K562 (cell line): ENCODE results near the gene SLC25A20. TPM values are rescaled to one million over a fixed set of nuclear protein-coding genes. Genes with fewer than 3 reads are reported as not detected.
A peak's percentile ranks its signal among the peaks of the same experiment; 100 is the strongest.

Source experiments
- ASH1L ChIP-seq: fragments of 450-650 bp; IDR thresholded peaks from 2 replicates; pipeline ENCODE4 v1.6.1; 2018; ENCODE audit warnings: borderline replicate concordance, mild to moderate bottlenecking, low read depth; ENCODE audit not compliant: partially characterized antibody
- EHMT2 ChIP-seq: fragments of 450-650 bp; IDR thresholded peaks from 2 replicates; pipeline ENCODE4 v1.6.1; 2018; ENCODE audit warnings: antibody characterized with exemption
- FOXA1 ChIP-seq: fragments of 450-650 bp; IDR thresholded peaks from 2 replicates; pipeline ENCODE4 v1.6.1; 2016; ENCODE audit warnings: mild to moderate bottlenecking, borderline replicate concordance
- HDAC3 ChIP-seq: fragments of 450-650 bp; IDR thresholded peaks from 2 replicates; pipeline ENCODE4 v1.6.1; 2018; ENCODE audit warnings: borderline replicate concordance, mild to moderate bottlenecking, moderate library complexity; ENCODE audit not compliant: partially characterized antibody
- MIER1 ChIP-seq: fragments of 450-650 bp; IDR thresholded peaks from 2 replicates; pipeline ENCODE4 v1.6.1; 2016; ENCODE audit warnings: antibody characterized with exemption, mild to moderate bottlenecking, low read depth
- NCOA4 ChIP-seq: fragments of 450-650 bp; IDR thresholded peaks from 2 replicates; pipeline ENCODE4 v1.6.1; 2018; ENCODE audit warnings: mild to moderate bottlenecking; ENCODE audit not compliant: partially characterized antibody
- RBFOX2 ChIP-seq: fragments of 200-400 bp; formaldehyde crosslinking; IDR thresholded peaks from 2 replicates; pipeline ENCODE4 v1.6.1; 2017; ENCODE audit warnings: low read depth, mild to moderate bottlenecking, low read length, moderate library complexity
- RBM17 ChIP-seq: fragments of 200-400 bp; formaldehyde crosslinking; IDR thresholded peaks from 2 replicates; pipeline ENCODE4 v1.6.1; 2017; ENCODE audit warnings: low read depth, mild to moderate bottlenecking, low read length, borderline replicate concordance
- STAT5B ChIP-seq: fragments of 250-450 bp; sonication (Bioruptor Pico); IDR thresholded peaks from 2 replicates; pipeline ENCODE4 v1.8.0; 2021; ENCODE audit warnings: mild to moderate bottlenecking, inconsistent platforms
- ZBED1 ChIP-seq: IDR thresholded peaks from 2 replicates; pipeline ENCODE4 v1.6.1; 2014
- polyA plus RNA-seq, 8 experiments: library from polyadenylated mRNA; depleted of rRNA in 4 of 8; stranded (reverse) in 5 of 8; unstranded in 3 of 8; fragments of >200 nt; fragmentation: Nextera tagmentation in 2 of 8; fragmentation: Illumina TruSeq in 1 of 8; extraction: Ambion mirVana in 2 of 8; extraction: Trizol in 1 of 8; gene quantifications; 2 replicates each; pipeline versions ENCODE4 v1.2.1 to v1.2.3, GENCODE V29; 2011 to 2014; ENCODE audit warnings: inconsistent platforms in 1 of 8, missing spikeins in 1 of 8
- total RNA-seq, 7 experiments: library from RNA; depleted of rRNA in 6 of 7; stranded (reverse); fragments of >200 nt in 6 of 7; fragmentation: Illumina TruSeq in 2 of 7; extraction: Trizol in 2 of 7; gene quantifications; 2 replicates each; pipeline versions ENCODE4 v1.2.1 to v1.2.3, GENCODE V29; 2011 to 2021; ENCODE audit warnings: low replicate concordance in 1 of 7
- TF ChIP-seq, protein P1 (sequence below): sonication (generic); formaldehyde crosslinking; IDR thresholded peaks from 2 replicates; pipeline ENCODE4 v1.8.0; 2023; ENCODE audit warnings: mild to moderate bottlenecking, missing genetic modification reagents
- TF ChIP-seq, protein P2 (sequence below): fragments of 450-650 bp; IDR thresholded peaks from 2 replicates; pipeline ENCODE4 v1.6.1; 2014; ENCODE audit warnings: low read depth, mild to moderate bottlenecking, moderate library complexity, borderline replicate concordance
- TF ChIP-seq, protein P3 (sequence below): fragments of 450-650 bp; IDR thresholded peaks from 2 replicates; pipeline ENCODE4 v1.6.1; 2016; ENCODE audit warnings: low read depth

Gene SLC25A20
- total and polyA plus RNA-seq, 9 of the 15 experiments (the other 6 are each of a cell fraction or from before 2014, with no cell fraction given): 14.3 to 48.1 (median 21.6) TPM

DNA sequence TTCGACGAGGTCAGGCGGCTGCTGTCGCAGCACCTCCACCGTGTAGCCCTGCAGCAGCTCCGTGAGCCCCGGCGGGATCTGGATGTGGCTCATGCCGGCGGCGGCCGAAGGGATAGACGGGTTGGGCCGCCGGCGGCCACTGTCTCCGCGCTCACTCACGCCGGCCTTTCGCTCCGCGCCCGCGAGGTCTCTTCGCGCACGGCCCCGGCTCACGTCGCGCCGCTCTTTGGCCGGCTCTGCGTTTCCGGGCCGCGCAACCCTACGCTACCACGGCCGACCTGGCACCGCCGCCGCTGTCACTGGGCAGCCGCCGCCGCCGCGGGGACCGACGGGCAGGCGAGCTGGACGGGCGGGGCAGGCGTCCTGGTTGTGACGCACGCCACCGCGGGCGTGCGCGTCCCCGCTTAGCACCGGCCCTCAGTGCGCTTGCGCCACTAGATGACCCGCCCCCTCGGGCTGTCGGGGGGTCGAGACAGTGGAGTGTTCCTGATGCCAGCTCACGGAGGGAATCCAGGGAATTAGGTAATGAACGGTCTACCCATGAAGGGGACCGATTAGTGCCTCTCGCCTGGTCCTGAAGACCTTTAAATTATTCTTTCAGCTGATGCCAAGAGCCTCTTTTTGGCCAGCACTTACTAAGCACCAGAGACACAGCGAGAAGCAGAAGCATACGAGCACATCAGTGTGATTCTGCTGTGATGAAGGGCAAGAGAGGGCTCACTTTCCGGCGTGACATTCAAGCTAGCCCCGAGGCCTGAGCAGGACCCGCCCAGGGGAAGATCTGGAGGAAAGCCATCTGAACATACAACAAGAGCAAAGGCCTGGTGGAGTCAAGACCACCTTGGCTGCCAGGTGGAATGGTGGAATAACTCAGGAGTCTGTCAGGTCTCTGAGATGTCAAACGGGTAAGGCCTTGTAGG, 50.9 kb downstream of the SLC25A20 start, which contains the start of gene PRKAR2A (continued):
- TF ChIP-seq, protein P1, sequence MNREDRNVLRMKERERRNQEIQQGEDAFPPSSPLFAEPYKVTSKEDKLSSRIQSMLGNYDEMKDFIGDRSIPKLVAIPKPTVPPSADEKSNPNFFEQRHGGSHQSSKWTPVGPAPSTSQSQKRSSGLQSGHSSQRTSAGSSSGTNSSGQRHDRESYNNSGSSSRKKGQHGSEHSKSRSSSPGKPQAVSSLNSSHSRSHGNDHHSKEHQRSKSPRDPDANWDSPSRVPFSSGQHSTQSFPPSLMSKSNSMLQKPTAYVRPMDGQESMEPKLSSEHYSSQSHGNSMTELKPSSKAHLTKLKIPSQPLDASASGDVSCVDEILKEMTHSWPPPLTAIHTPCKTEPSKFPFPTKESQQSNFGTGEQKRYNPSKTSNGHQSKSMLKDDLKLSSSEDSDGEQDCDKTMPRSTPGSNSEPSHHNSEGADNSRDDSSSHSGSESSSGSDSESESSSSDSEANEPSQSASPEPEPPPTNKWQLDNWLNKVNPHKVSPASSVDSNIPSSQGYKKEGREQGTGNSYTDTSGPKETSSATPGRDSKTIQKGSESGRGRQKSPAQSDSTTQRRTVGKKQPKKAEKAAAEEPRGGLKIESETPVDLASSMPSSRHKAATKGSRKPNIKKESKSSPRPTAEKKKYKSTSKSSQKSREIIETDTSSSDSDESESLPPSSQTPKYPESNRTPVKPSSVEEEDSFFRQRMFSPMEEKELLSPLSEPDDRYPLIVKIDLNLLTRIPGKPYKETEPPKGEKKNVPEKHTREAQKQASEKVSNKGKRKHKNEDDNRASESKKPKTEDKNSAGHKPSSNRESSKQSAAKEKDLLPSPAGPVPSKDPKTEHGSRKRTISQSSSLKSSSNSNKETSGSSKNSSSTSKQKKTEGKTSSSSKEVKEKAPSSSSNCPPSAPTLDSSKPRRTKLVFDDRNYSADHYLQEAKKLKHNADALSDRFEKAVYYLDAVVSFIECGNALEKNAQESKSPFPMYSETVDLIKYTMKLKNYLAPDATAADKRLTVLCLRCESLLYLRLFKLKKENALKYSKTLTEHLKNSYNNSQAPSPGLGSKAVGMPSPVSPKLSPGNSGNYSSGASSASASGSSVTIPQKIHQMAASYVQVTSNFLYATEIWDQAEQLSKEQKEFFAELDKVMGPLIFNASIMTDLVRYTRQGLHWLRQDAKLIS (CRISPR knock-in tag): no peak
- TF ChIP-seq FOXA1: no peak
- TF ChIP-seq ASH1L: no peak
- TF ChIP-seq MIER1: no peak
- TF ChIP-seq, protein P2, sequence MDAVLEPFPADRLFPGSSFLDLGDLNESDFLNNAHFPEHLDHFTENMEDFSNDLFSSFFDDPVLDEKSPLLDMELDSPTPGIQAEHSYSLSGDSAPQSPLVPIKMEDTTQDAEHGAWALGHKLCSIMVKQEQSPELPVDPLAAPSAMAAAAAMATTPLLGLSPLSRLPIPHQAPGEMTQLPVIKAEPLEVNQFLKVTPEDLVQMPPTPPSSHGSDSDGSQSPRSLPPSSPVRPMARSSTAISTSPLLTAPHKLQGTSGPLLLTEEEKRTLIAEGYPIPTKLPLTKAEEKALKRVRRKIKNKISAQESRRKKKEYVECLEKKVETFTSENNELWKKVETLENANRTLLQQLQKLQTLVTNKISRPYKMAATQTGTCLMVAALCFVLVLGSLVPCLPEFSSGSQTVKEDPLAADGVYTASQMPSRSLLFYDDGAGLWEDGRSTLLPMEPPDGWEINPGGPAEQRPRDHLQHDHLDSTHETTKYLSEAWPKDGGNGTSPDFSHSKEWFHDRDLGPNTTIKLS: no peak
- no peak for TF ChIP-seq STAT5B
- no peak for TF ChIP-seq ZBED1
- TF ChIP-seq RBFOX2: peak; percentile 89
- no peak for TF ChIP-seq NCOA4
- TF ChIP-seq, protein P3, sequence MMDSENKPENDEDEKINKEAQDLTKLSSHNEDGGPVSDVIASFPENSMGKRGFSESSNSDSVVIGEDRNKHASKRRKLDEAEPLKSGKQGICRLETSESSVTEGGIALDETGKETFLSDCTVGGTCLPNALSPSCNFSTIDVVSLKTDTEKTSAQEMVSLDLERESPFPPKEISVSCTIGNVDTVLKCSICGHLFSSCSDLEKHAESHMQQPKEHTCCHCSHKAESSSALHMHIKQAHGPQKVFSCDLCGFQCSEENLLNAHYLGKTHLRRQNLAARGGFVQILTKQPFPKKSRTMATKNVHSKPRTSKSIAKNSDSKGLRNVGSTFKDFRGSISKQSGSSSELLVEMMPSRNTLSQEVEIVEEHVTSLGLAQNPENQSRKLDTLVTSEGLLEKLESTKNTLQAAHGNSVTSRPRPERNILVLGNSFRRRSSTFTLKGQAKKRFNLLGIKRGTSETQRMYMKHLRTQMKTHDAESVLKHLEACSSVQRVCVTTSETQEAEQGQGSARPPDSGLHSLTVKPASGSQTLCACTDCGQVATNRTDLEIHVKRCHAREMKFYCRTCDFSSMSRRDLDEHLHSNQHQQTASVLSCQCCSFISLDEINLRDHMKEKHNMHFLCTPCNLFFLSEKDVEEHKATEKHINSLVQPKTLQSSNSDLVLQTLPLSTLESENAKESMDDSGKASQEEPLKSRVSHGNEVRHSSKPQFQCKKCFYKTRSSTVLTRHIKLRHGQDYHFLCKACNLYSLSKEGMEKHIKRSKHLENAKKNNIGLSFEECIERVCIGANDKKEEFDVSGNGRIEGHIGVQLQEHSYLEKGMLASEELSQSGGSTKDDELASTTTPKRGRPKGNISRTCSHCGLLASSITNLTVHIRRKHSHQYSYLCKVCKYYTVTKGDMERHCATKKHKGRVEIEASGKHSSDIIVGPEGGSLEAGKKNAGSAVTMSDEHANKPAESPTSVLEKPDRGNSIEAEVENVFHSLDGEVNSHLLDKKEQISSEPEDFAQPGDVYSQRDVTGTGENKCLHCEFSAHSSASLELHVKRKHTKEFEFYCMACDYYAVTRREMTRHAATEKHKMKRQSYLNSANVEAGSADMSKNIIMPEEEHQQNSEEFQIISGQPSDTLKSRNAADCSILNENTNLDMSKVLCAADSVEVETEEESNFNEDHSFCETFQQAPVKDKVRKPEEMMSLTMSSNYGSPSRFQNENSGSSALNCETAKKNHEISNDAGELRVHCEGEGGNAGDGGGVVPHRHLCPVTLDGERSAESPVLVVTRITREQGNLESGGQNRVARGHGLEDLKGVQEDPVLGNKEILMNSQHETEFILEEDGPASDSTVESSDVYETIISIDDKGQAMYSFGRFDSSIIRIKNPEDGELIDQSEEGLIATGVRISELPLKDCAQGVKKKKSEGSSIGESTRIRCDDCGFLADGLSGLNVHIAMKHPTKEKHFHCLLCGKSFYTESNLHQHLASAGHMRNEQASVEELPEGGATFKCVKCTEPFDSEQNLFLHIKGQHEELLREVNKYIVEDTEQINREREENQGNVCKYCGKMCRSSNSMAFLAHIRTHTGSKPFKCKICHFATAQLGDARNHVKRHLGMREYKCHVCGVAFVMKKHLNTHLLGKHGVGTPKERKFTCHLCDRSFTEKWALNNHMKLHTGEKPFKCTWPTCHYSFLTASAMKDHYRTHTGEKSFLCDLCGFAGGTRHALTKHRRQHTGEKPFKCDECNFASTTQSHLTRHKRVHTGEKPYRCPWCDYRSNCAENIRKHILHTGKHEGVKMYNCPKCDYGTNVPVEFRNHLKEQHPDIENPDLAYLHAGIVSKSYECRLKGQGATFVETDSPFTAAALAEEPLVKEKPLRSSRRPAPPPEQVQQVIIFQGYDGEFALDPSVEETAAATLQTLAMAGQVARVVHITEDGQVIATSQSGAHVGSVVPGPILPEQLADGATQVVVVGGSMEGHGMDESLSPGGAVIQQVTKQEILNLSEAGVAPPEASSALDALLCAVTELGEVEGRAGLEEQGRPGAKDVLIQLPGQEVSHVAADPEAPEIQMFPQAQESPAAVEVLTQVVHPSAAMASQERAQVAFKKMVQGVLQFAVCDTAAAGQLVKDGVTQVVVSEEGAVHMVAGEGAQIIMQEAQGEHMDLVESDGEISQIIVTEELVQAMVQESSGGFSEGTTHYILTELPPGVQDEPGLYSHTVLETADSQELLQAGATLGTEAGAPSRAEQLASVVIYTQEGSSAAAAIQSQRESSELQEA: no peak
- TF ChIP-seq HDAC3: no peak
- no peak for TF ChIP-seq EHMT2
- no peak for TF ChIP-seq RBM17
